Umbilical cord (tissue), 2 donors: ENCODE measurements around the gene FAM83D. TPM values are rescaled to one million over a fixed set of nuclear protein-coding genes. Genes with fewer than 3 reads are reported as not detected.
"Not testable (repeated sequence)": the region's sequence is repeated elsewhere in the genome, so short reads cannot be mapped to it uniquely, and the experiment has no call there.

Experiments
- DNase-seq: peaks from one replicate; pipeline ENCODE4 v3.0.0-alpha.2; 2015; ENCODE audit warnings: low spot score
- total RNA-seq: library from RNA; depleted of rRNA; stranded (reverse); fragments of >200 nt; gene quantifications from one replicate; pipeline ENCODE4 v1.2.3, GENCODE V29; 2014; ENCODE audit warnings: low replicate concordance; ENCODE audit not compliant: insufficient read depth

Gene FAM83D
- total RNA-seq, 1 donor from 2014 or later = 5.3 TPM

DNA sequence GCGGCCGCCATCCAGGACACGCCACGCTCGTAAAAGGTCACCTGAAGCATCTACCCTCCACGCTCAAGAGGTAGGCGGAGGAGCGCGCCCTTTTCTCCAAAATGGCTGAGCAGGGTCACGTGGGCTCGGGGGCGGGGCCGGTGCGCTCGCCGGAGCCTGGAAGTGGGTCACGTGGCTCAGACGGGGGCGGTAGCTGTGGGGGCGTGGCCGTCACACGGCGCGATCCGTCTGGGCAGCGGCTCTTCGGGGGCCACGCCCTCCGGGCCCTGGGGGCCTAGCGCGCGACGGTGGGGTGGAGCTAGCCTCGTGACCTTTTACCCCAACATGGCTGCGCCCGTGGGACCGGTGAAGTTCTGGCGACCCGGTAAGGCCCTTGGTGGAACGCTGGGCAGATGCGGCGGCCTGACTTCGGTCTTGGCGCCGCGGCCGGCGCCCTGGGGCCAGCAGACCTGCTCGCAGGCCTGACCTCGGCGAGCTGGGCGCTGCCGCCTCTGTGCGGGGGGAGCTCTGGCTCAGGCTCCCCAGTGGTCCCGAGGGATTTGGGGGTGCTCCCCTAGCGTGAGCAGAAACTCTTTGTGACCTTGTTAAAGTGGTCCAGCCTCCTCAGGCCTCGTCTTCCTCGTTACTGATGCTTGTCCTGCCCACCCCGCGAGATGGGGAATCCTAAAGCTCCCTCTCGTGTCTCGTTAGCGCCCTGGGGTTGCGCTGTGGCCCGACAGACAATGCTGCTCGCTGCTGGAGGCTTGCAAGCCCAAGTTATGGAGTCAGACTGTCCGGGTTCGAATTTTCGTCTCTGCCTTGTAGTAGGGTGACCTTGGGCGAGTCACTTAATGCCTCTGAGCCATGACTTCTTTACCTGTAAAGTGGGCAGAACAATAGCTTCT, 36.1 kb downstream of the FAM83D start, which contains the start of gene DHX35:
DHX35 (plus strand) TSS at position 301 of the 884 bp plus-strand sequence; CDS start at position 325, 24 bp downstream.
- peak; percentile 98 for DNase-seq

DNA sequence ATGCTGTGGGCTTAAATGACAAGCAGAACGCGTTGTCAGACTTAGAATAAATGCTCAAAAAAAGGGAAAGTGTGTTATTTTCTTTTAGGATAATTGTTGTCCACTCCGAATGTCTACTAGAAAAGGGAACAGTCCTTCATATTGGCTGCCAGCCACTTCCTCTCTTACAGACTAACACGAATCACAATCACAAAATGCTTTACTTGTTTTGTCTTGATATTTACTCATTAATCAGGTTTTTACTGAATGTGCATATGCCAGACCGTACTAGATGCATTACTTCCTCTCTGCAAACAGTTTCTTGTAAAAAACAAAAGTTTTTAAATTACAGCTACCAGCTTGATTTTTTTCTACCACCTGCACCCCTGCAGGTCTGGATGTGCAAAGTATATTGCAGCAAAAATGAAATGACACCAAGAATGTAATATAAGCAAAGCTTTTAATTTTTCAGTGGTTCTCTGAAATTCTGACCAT, 36.7 kb downstream of the FAM83D start:
- DNase-seq = peak; percentile 3

DNA sequence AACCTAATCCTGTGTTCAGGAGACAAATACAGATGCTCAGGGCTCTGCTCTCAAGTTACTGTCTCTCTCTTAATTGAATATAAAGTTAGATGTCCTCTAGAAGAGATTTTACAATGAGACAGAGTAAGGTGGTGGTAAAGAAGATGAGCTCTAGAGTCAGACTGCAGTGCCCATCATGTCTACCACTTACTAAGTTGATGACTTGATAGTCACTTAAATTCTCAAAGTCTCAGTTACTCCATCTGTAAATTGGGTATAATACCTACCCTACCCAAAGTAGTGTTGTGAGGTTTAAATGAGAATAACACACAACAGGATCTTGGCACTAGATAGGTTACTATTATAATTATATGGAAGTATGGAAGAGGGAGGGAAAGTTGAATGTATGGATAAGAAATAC, 37.5 kb downstream of the FAM83D start:
- DNase-seq = no peak

DNA sequence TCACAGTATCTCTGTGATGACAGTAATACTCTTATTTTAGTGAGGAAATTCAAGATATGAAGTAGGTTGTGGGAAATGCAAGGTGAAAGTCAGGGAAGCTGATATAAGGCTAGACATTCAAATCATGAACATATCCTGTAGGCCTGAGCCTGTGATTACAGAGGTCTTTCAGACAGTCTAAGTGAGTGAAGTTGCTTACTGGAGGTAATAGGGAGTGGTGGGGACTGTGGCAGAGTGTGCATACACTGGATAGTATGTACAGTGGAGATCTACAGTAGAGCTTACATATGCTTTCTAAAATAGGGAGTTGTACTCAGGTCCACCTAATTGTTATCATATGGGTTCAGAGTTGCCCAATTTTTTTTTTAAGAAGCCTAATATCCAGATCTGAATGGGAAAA, 39.0 kb downstream of the FAM83D start:
- DNase-seq = no peak

DNA sequence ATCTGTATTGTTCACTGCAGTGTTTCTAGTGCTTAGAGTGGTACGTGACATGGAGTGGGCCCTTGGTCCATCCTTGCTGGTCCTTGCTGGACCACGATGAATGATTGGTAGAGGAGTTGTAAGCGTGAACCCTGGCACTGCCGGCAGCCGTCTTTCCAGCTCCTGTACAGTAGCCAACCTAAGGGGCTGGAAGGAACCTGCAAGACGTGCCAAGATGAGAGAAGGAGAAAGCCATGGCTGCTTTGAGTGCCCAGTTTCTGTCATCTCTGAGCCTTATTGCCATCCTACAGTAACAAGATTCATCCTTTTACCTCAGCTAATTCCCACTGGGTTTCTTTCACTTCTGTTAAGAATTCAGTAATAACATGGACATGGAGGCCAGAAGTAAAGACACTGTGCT, 41.9 kb downstream of the FAM83D start:
- no peak for DNase-seq

DNA sequence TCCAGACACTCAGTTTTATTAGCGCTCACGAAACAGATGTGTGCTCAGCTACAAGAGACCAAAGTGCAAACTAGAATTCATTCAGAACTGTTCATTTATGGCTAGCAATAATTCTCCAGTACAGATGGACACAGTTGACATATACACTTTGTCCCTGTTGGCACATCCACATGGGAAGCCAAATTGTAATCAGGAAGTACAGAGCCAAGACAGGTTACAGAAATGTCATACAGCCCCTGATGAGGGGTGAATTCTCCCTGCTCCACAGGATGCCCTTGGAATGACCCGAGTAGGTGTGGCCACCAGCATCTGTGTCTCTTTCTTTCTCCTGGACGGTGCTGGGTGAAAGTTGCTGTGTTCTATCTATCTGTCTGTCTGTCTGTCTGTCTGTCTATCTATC, 43.5 kb downstream of the FAM83D start:
- no peak for DNase-seq

GRCh38 chr20:38970302-38970701, 44.1 kb downstream of the FAM83D start:
- DNase-seq = no peak

DNA sequence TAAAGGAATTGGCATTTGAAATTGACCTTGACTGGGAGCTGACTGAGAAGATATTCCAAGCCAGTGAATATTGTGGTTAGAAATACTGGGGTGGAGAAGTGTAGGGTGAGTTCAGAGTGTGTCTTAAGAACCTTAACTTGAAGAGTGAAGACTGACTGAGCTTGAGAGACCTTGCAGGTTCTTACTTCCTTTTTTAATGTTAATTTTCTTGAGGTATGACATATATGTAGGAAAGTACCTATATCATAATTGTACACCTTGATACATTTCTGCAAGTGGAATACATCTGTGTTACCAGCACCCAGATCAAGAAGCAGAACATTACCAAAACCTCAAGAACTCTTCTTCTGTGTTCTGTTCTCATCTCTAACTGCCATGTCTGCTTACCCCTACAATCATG, 46.9 kb downstream of the FAM83D start:
- no peak for DNase-seq

DNA sequence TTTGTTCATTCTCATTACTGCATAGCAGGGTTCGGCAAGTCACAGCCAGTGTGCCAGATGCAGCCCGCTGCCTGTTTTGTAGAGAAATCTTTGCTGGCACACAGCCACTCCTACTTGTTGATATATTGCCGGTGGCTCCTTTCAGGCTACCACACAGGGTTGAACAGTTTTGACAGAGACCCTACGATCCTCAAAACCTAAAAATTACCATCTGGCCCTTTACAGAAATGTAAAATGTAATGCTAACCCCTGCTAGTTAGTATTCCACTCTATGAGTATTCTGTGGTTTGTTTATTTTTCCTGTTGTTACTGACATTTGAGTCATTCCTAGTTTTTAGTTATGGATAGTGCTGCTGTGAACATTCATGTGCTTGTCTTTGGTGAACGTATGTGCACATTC, 47.4 kb downstream of the FAM83D start:
- DNase-seq = no peak

DNA sequence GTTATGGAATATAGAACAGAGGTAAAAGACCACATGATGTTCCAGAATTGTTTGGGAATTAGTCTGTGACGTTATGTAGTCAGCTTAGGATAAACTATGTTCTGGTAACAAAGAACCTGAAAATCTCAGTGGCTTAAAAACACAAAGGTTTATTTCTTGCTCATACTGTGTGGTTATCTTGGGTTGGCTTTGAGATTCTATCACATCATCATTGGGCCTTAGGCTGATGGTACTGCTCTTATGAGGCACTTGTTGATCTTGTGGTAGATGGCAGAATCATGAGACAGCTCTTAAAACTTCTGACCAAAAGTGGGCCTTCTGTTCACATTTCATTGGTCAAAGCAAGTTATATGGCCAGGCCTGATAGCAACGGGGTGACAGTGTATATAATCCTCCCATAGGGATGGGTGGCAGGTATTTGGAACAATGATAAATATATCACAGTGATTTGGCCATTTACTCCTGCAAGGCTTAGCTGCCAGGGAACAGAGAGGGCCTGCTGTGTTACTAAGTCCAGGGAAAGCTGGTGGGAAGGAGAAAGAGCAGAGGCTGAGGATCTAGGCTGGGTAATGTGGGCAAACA, 49.4 kb downstream of the FAM83D start:
- DNase-seq = no peak

- DNase-seq = no peak
Observed at GRCh38 chr20:38979434-38979833, 53.2 kb downstream of the FAM83D start.

- no peak for DNase-seq
Observed at GRCh38 chr20:38979842-38980241, 53.6 kb downstream of the FAM83D start.

DNA sequence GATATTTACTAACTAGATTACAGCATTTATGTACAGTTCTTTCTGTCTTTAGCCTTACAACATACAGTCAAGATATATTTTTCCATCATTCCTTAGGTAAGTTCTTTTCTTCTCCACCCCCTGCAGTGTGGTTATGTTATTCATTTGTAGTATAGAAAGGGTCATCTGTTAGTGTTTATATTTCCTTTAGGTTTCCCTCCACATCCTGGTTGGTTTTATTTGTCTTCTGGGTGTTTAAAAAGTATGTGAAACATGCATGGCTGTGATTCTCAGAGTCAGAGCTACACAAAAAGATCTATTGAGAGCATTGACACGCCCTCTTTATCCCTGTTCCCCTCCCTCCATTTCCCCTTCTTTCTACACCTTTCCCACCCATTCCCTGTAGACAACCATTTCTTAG, 56.1 kb downstream of the FAM83D start:
- DNase-seq = no peak

GRCh38 chr20:38985060-38985459, 58.8 kb downstream of the FAM83D start:
- no peak for DNase-seq

GRCh38 chr20:38985603-38986170, 59.5 kb downstream of the FAM83D start:
- no peak for DNase-seq

- DNase-seq = no peak
Observed at GRCh38 chr20:38986663-38987062, 60.4 kb downstream of the FAM83D start.

DNA sequence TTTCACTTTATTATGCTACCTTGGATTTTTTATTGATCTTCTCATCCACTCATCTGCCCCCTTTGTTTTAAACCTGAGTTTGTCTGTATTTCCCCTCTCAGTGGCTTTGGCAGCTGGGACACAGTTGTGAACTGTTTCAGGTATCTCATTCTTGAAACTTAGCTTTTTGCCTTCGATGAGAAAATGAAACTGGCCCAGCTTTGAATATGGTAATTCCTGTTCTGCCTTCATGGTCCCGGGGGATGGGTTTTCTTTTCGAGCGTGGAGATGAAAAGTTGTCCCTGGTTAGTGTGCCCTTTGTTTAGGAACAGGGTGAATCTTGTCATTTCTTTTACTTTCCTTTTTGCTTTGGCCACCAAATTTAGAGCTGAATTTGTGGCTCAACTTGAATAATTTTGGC, 61.6 kb downstream of the FAM83D start:
- DNase-seq = no peak

- DNase-seq = no peak
Observed at GRCh38 chr20:38990728-38991127, 64.5 kb downstream of the FAM83D start.

DNA sequence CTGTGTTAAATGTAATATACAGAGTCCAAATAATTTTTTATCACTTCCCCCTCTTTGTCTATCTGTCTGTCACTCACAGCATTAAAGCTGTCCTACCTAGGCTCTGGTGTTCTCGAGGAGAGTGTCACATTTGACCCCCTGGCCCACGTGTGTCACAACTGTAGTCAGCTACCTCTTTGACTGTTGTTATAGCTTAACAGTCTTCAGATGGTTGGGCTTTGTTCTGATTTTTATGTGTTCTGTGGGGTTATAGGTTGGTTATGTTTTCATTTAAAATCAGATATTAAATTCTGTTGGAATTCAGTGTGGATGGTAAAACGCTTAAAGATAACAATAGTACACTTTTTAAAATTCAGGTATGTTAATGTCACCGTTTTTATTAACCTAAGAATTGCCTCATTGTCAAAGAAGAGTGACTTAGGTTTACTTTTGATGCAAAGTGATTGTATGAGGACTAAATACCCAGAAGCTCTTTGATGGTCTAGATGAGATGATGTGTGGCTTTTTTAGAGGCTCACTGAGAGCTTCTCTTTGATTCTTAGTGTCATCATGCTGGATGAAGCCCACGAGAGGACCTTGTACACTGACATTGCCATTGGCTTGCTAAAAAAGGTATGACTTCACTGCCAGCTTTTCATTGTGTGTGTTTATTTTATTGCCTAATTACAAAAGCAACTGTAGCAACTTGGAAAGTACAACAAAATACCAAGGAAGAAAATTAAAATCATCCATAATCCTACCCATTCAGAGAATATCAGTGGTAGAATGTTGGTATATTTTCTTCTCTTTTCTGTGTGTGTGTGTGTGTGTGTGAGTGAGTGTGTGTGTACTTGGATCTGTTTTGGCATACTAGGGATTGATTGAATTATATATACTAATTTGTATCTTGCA, 65.8 kb downstream of the FAM83D start:
- DNase-seq = no peak

DNA sequence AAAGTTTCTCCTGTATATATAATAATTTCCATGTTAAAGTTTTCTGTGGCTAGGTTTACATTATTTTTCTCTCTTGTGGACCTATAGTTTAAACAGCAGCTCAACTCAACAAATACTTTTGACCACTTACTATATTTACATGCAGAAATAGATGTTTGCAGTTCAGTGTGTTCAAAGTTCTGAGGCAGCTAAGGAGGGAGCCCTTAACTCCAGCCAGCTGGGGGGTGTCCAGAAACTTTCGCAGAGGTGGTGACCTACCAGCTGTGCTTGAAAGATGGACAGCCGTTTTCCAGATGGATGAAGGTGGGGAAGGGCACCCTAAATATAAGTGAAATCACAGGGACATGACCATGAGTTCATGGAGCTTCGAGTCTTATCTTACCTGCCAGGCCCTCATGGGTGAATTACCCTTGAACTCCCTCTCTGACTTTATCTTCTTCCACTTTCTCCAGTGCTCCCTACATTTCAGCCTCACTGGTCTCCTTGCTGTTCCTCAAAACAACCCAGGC, 69.4 kb downstream of the FAM83D start:
- DNase-seq = no peak

GRCh38 chr20:38996866-38997265, 70.6 kb downstream of the FAM83D start:
- not testable (repeated sequence) for DNase-seq
